Ecto neural progenitor cell (in vitro differentiated cells): ENCODE data around the gene SPDEF.

Source experiments
- DNase-seq: peaks from one replicate; pipeline ENCODE4 v3.0.0-alpha.2; 2018; ENCODE audit warnings: low spot score

The SPDEF gene

GRCh38 chr6:34563513-34563870, 7.4 kb upstream of the SPDEF start:
- no peak for DNase-seq

GRCh38 chr6:34562861-34563512, 6.9 kb upstream of the SPDEF start:
- no peak for DNase-seq

GRCh38 chr6:34562350-34562749, 6.2 kb upstream of the SPDEF start:
- no peak for DNase-seq

- no peak for DNase-seq
These were observed 5.0 kb upstream of the SPDEF start for GRCh38 chr6:34561227-34561530.

DNA sequence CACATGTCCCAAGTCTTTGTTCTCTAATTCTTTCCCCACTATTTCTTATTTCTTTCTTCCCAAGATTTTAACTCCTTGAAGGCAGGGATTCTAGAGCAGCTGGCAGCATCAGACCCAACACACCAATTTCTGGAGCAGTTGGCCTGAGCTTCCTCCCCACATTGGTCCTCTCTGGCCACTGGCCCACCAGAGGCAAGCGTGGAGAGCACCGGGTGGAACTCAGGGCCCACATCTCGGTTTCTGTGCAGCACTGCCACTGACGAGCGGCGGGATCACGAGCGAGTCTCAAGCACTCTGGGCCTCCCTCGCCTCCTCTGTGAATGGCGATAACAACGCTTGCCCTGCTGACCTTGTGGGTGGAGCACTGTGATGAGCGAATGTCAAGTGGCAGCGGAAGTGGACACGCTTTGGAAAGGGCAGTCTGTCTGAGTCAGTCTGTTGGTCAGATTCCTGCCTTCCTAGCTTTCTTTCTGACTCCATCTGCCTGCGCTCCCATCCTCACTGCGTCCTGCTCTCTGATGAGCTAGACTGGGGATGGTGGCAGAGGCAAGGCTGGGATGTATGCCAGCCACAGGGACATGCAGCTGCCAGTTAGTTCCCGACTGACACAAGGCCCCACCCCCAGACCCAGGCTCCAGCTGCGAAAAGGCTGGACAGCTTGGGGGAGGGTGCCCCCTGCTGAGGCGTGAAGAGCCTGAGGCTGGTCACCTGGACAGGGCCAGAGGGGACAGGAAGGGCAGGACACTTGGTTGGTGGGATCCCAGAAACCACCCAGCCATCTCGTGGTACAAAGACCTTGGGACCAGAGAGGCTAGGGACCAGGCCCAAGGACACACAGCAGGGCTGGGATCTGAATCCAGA, 4.5 kb upstream of the SPDEF start:
- no peak for DNase-seq

- DNase-seq = no peak
These were observed 3.7 kb upstream of the SPDEF start for GRCh38 chr6:34559651-34560365.

GRCh38 chr6:34558172-34558714, 2.1 kb upstream of the SPDEF start:
- DNase-seq = no peak

GRCh38 chr6:34557228-34557627, 1.1 kb upstream of the SPDEF start:
- DNase-seq = no peak

DNA sequence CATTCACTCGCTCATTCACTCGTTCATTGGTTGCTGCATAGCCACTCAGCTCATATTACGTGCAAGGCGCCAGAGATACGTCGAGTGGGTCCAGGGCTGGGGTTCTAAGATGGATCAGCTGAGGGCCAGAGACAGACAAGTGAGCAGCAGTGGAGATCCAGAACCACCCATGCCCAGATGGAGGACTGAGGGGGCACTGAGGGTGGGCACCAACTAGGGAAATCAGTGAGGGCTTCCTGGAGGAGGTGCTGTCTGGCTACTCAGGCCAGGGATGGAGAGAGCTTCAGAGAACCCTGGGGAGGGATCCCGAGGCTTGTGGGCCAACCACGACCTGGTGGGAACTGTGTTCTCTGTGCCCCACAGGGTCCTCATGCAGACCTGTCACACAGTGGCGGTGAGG, 364 bp upstream of the SPDEF start:
- no peak for DNase-seq

GRCh38 chr6:34555328-34555727, 801 bp downstream of the SPDEF start:
- no peak for DNase-seq

DNA sequence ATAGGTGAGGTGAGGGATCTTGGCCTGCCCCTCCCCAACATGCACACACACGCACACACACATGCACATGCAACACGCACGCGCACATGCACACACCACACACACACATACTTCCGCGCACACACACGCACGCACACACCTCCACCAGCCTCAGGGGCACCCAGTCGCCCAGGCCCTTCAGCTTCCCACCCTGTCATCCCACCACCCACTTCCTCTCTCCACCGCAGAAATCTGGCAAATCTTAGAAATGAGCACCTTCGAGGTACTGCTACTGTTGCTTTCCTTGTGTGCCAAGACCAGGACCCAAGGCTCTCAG, 1.2 kb downstream of the SPDEF start:
- DNase-seq = no peak

- DNase-seq = no peak
These were observed 1.7 kb downstream of the SPDEF start for GRCh38 chr6:34554291-34555006.

- no peak for DNase-seq
These were observed 2.4 kb downstream of the SPDEF start for GRCh38 chr6:34553750-34554149.

DNA sequence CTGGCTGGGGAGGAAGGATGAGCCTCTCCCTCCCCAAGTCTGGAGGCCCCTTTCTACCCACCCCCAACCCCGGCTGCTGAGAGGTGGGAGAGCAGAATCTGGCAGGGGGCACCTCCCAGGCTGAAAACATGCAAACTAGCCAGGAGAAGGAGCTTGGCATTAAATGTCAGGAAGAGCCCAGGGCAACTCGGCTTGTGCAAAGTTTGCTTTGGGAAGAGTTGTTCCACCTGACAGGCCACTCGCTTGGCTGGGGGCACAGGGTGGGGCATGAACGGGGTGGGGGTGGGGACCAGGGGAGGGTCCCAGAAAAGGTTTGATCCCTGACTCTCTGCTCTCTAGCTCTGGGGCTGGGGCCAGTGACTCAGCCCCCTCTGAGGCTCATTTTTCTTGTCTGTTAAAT, 3.0 kb downstream of the SPDEF start:
- no peak for DNase-seq

- DNase-seq = no peak
These were observed 3.5 kb downstream of the SPDEF start for GRCh38 chr6:34552620-34553019.

- no peak for DNase-seq
These were observed 4.4 kb downstream of the SPDEF start for GRCh38 chr6:34551720-34552119.

GRCh38 chr6:34549804-34550202, 6.3 kb downstream of the SPDEF start:
- DNase-seq = no peak

DNA sequence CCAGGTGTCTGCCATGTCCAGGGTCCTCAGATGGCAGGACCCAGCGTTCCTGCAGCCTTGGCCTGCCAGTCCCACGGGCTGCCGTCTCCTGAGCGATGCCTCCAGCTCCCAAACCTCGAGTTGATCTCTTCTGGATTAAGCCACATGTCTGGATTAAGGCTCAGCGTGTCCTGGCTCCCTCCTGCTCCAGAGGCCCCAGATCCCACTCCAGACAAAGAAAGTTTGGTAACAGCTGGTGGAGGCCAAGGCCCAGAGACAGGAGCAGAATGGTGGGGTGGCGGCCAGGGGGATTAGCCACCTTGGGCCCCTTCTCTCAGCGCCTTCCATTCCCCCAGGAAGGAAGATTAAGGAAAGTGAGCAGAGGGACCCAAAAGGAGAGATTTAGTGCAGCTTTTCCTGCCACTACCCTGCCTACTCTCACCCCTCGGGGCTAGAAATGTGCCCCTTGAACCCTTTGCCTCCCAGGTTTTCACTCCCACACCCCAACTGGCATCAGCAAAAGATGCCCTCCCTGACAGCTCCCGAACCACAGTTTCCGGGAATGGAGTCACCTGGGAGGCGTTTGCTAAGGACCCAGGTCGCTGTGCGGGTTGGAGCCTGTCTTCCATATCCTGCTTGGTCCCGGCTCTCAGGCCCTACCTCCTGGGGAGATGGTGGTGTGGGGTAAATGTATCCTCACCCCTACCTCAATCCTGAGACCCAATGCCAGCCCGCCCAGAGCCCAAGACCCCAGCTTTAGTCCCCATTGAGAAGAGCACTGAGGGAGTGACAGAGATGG, 6.9 kb downstream of the SPDEF start:
- no peak for DNase-seq

DNA sequence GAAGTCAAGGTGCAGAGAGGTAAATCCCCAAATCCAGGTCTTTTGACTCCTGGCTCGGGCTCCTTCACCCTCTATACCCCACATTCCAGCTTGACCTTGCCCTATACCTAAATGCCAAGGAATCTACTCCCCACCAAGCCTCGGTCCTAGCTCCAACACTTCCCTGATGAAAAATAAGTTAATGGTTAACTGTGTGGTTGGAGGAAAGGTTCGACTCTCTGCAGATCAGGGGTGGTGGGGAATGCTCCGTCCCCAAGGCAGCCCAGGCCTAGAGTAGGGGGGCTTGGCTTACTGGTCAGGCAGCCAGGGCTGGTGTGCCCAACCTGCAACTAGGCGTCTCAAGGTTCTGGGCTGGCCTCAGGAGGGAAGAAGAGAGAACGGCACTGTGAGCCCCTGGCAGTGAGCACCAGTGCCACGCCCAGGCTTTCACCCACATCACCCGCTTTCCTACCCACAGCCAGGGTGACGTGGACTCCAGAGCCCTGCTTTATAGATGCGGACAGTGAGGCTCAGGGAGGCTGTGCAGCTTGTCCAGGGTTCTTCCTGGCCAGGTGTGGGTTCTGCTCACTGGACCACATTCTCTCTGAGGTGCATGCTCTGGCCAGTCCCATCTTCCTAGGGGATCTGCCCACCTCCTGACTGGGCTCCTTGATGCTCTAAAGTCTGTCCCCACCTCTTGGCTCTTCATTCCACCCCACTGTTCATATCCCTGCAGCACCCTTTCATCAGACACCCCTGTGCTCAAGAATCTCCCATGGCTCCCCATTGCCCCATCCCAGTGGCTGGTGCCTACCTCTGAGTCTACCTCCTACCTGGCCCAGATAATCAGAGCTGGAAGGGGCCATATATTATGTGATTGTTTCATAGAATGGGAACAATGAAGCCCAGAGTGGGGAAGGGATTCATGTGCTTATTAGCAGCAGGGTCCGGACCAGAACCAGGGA, 8.2 kb downstream of the SPDEF start:
- no peak for DNase-seq

DNA sequence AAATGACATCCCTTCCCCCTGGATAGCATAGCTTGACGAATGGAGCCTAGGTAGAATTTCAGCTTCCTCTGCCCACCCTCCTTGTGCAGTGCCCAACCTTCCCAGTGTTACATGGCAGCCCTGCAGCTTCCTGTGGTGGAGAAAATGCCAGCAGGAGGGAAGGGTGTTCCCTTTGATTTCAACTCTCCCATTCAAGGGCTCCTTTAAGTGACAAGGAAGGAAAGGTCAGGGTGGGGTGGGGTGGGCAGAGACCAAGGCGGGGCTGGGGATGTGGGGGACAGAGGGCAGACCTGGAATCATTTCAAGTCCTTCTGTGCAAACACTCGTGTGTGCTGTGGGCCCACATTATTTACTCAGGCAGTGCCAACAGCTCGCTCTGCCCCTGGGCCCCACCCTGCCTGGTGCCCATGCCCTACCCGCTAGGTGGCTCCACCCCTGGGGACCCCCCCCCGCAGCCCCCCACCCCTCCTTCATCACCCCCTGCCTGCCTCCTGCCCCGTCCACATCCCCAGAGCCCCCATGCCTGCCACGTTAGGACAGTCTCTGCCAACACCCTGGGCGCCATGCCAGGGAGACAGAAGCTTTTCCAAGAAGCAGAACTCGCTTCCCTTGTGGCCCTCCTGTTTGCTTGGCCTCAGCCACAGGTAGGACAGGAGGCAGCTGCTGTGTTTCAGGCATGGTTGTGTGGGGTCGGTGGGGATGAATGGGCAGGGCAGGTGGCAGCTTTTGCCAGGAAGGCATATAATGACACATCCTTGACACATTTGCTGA, 9.4 kb downstream of the SPDEF start:
- no peak for DNase-seq
